HG02798 (cell line): ENCODE measurements around the gene MYCL.
A peak's percentile ranks its signal among the peaks of the same experiment; 100 is the strongest.

Source experiments
- ATAC-seq: cut with Tn5 transposase; IDR thresholded peaks from one replicate; pipeline ENCODE4 v1.9.1; 2021; ENCODE audit warnings: mild to moderate bottlenecking; ENCODE audit not compliant: unreplicated experiment, poor library complexity

MYCL gene

DNA sequence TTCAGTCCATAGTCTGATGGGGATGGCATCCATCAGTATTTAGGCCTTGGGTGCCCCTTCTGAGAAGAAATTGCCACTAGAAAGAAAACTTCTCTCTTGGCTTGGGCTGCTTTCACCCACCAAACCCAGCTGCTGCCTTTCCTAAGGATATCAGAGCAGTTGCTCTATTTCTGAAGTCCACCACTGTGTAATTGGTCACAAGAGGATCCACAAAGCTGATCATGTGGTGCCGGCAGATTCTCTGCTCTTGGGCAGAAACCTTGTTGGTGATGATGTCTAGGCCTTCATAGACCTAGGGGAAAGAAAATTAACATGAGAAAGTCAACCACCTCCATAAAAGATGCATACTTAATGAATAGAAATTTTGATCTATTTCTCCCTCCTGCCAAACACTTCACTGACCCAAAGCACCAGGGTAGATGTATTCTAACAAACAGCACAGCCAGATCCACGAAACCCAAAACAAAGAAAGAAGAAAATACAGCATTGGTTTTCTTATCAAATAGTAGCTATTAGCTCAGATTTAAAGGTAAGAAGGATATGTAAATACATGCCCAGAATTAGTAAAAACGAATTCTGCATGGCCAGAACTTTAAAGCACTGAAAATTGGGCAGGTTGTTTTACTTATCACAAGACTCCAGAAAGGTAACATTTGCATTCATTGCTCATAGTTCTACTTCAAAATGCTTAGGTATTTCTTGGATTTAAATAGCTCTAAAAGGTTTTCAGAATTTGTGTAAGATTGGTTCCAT, 44.4 kb downstream of the MYCL start:
- no peak for ATAC-seq

DNA sequence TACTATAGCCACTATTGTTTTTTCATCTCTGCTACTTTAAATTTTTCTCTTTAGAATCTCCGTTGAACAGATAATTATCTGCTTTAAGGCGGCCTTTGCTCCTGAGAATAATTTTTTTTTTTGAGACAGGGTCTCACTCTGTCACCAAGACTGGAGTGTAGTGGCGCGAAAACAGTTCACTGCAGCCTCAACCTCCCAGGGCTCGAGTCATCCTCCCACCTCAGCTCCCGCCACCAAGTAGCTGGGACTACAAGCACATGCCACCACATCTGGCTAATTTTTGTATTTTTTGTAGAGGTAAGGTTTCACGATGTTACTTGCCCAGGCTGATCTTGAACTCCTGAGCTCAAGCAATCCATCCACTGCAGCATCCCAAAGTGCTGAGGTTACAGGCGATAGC, 47.0 kb downstream of the MYCL start:
- ATAC-seq, result no peak

DNA sequence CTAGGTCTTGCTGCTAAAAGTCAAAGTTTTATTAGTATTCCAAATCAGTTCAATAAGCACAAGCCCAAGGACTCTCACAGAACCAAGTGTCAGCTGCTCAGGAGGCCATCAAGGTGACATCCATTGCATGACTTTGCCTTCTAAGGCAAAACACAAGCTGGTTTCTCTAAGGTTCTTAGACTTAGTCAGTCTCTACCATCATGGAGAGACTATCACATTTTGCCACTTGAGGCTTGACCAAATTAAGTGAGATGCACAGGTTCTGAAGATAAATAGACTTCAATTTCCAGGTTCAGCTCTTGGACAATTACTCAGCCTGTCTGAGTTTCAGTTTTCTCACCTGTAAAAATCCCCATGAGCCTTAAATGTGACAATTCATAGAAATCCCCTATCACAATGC, 47.4 kb downstream of the MYCL start:
- no peak for ATAC-seq

DNA sequence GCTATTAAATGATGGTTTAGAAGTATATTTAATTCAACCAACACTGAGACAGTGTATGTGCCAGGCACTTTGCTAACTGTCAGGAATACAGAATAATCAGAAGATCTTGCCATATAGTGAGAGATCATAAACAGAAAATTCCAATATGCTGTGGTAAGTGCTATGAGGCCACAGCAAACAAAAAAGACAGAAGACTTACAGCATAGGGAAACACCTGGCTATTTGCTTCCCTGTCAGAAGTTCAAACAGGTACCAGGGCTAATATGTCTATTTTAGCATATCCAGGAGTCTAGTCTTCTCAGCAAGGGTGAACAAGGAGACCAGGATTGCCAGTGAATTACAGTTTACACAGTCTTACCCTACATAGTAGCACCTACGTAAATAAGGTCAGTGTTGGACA, 48.8 kb downstream of the MYCL start:
- no peak for ATAC-seq

DNA sequence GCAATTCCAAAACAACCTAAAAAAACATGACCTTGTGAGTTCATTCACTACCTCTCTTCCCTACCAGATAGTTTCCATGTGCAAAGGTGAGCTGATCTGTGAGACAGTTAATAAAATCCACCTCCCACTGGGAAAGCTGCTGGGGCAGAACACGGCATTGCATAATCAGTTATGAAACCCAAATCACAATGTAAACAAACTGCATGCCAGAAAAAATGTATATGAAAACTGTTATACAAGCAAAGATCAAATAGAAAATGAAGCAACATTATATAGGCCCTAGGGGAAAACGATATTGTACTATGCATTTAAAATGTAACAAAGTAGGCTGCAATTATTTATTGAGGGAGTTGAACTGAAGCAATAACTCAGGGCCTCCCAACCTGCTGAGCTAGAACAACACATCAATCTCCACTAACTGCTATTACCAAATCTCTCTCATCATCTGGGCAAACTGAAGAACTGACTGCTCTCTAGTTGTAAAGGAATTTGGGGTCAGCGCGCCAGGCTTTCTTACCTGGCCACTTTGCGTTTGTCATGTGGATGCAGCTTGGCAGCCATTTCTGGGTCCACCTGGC, 49.4 kb downstream of the MYCL start:
- no peak for ATAC-seq

DNA sequence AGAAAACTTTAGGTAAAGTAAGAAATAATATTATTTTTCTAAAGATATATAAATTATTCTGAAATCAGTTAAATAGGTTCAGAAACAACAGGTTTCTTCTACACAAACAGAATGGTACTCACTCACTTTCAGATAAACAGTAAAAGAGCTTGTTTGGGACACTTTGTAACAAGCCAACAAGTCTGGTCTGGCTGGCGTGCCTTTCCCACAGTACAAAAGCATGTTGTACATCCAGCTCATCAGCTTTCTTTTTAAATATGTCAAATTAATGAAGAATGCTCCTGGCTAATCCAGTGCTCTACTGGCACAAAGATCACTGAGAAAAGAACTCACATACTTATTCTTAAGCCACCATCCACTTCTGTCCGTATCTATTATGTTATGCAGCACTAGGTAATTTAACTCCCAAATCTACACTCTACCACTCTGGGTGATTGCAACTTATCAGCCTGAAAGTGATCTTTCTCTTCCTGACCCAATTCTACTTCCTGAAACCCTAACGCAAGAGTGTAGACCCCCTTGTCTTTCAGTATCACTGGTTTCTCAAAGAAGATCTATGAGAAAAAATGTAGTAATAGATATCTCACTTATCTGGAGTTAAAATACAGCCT, 51.0 kb downstream of the MYCL start:
- ATAC-seq, result no peak

DNA sequence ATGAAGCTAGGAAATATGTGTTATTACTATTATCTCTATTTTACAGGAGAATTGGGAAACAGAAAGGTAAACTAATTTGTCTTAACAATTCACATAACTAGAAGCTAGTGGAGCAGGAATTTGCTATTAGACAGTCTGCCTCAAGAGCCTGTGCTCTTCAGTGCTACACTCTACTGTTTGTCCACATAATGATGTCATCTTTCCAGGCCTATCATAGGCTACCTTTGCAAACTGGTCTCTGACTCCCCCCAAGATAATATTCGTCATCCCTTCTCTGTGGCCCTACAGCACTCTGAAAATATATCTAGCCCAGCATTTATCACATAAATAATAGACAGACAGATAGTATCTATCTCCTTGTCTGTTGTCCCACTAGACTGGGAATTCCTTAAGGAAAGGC, 52.5 kb downstream of the MYCL start:
- no peak for ATAC-seq

DNA sequence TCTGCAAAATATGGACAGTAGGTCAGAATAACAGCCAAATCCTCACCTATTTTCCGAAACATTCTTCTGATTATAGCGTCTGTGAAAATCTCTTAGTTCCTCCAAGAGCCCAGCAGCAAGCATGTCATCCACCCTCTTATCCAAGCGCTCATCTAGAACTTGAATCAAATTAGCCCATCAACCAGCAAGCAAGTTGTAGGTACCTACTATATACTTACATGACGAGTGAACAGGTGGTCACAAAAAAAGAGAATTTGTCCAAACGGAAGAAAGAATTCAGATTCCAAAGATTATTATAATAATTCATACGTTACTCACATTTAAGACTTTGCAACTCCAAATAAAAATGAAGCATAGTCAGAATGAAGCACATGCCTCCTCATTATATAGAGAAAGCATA, 53.8 kb downstream of the MYCL start:
- no peak for ATAC-seq

DNA sequence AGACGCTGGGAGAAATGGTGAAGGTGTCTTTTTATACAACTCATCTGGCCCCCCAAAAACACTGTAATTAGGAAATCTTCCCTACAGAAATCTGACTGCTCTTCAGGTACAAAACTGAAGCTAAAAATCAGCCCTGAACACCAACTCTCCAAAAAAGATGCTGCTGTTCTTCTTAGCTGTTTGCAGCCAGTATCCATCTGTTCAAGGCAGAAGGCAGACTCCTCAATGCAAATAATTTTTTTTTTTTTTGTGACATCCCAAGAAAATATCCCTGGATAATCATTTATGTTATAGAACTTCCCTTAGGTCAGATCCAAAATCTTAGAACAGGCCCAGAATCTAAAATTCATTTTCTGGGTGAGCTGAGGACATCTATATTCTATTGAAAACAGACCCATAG, 54.9 kb downstream of the MYCL start:
- no peak for ATAC-seq

DNA sequence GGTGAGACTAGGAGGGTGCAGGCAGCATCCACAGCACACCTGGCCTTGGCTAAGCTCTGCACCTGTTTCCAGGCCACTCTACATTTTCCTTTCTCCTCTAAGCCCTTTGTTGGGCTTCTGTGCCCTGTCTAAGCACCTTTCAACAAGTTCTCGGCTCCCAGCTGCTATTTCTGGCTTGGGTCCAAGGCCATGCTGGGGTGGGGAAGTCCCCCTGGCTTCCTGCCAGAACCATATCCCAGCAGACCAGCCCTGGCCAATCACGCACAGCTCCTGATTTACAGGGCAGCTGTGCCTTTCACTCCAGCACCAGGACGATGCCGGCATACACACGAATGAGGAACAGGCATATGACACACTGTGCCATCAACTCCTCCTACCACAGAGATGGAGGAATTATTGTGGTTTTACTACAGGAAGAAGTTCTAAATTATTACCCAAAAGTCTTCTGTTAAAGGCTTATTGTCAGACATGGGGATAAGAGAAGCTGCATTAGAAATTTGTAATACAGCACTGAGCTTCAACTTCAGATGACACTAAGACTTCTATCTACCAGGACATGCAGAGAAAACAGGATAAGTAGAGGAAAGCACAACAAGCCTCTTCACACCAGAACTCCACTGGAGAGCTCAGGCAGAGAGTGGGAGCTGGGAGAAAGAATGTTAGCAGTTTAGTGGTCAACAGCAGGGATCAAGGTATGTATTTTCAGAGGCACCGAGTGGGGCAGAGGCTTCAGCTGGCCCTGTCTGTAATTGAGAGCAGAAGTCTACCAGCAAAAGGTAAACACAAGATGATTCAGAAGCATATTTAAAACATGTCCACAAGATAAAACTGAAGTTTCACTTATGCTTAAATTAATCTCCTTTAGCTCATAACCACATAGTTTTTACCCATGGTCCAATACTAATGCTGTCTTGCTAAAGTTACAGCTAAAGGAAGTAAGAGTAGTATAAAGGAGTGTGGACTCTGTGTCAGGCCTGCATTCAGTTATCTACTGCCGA, 55.8 kb downstream of the MYCL start:
- ATAC-seq, result peak; percentile 63
